ENCODE results near the gene GNB1L.
"Not testable (repeated sequence)": the region's sequence is repeated elsewhere in the genome, so short reads cannot be mapped to it uniquely, and the experiment has no call there.

The GNB1L gene

GRCh38 chr22:19890502-19891316 lies 36.0 kb upstream of the GNB1L start:
- DNase-seq (ENCODE audit: extremely low read depth in 1 of 2, low read depth in 1 of 2): no peak

GRCh38 chr22:19889951-19890350 lies 35.3 kb upstream of the GNB1L start:
- DNase-seq (ENCODE audit: extremely low read depth in 1 of 2, low read depth in 1 of 2): no peak

DNA sequence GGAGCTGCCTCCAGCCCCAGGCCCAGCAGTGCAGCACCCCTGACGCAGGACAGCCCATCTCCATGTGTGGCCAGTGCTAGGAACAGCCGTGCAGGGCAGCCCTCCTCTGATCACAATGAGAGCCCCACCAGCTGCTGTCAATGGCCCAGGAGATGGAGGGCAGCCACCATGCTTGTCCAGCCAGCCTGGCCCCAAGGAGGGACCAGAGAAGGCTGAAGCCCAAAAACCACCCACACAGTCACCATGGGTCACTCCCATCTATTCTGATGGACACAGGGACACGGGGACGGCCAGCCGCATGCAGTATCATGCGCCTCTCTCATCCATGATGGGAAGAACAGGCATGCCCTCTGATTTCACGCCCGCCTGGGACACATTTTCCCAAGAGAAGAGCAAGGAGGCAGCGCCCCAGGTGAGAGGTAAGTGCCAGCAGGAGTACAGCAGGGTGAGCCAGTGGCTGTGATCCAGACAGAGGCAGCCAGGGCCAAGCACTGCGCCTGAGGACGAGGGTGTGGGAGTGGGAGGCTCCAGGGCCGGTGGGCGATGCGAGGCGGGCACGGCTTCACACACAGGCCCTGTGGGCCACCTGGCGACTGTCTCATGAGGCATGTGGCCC lies 33.6 kb upstream of the GNB1L start:
- no peak for DNase-seq (ENCODE audit: extremely low read depth in 1 of 2, low read depth in 1 of 2)

DNA sequence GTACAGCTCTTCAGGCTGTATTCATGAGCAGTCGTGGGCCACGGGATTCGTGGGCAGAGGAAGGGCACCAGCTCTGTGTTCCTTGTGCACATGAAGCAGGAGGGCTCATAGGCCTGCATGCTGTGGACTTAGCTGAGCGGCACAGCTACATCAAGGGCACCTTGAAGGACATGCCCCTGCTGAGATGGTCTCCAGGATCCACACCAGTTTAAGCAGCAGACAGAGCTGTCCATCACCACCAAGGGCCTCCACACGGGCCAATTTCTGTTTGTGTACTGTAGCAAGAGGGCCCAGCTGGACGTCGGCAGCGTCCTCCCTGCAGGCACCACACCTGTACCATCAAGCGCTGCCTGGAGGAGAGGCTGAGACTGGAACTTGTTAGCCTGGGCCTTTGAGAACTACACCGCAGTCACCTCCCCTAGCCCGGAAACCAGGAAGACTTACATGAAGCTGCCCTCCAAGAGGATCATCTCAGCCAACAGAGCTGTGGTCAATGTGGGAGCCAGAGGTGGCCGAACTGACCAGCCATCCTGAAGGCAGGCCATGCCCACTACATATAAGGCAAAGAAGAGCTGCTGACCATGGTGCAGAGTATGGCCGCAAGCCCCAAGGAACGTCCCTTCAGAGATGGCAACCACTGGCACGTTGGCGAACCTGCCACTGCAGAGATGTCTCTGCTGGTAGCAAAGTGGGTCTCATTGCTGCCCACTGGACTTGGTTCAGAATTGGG lies 32.7 kb upstream of the GNB1L start:
- DNase-seq (ENCODE audit: extremely low read depth in 1 of 2, low read depth in 1 of 2): no peak

GRCh38 chr22:19886605-19887255 lies 32.1 kb upstream of the GNB1L start:
- no peak for DNase-seq (ENCODE audit: extremely low read depth in 1 of 2, low read depth in 1 of 2)

- DNase-seq (ENCODE audit: extremely low read depth in 1 of 2, low read depth in 1 of 2): no peak
These were observed 31.3 kb upstream of the GNB1L start for GRCh38 chr22:19885841-19886592.

GRCh38 chr22:19884954-19885751 lies 30.5 kb upstream of the GNB1L start:
- no peak for DNase-seq (ENCODE audit: extremely low read depth in 1 of 2, low read depth in 1 of 2)

DNA sequence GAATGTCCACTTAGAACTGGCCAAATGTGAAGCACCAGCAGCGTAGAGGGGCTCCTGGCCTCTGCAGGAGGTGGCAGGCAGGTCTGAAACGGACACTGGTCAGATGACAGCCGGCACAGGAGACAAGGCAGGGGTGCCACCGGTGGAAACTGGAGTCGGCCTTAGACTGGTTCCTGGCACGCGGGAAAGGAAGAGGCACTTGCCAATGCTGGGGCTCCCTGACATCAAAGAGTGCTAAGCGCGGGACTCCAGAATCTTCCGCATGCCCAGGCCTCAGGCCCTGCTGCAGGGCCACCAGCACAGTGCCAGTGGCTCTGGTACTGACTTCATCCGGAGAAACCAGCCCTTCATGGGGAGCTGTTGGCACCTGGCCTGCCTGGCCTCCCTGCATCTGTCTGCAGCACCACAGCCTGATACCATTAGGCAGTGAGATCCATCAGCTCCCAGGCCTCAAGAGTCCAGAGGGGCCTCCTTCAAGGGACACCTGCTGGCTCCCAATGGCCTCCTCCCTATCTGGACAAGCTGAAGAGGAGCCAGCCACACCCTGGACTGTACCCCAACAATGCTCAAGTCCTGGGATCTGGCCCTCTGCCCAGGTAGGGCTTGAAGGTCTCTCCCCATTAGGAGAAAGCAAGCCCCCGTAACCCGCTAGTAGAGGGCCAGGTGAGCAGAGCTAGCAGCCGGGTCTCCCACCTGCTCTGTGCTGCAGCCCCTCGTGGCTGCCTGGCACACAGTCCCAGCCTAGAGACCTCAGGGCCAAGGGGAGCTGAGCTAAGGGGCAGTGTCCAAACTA lies 29.7 kb upstream of the GNB1L start:
- DNase-seq (ENCODE audit: extremely low read depth in 1 of 2, low read depth in 1 of 2): no peak

- not testable (repeated sequence) for DNase-seq (ENCODE audit: extremely low read depth in 1 of 2, low read depth in 1 of 2)
These were observed 28.8 kb upstream of the GNB1L start for GRCh38 chr22:19883446-19883845.

GRCh38 chr22:19882446-19883381 lies 28.0 kb upstream of the GNB1L start:
- DNase-seq (ENCODE audit: extremely low read depth in 1 of 2, low read depth in 1 of 2): no peak

DNA sequence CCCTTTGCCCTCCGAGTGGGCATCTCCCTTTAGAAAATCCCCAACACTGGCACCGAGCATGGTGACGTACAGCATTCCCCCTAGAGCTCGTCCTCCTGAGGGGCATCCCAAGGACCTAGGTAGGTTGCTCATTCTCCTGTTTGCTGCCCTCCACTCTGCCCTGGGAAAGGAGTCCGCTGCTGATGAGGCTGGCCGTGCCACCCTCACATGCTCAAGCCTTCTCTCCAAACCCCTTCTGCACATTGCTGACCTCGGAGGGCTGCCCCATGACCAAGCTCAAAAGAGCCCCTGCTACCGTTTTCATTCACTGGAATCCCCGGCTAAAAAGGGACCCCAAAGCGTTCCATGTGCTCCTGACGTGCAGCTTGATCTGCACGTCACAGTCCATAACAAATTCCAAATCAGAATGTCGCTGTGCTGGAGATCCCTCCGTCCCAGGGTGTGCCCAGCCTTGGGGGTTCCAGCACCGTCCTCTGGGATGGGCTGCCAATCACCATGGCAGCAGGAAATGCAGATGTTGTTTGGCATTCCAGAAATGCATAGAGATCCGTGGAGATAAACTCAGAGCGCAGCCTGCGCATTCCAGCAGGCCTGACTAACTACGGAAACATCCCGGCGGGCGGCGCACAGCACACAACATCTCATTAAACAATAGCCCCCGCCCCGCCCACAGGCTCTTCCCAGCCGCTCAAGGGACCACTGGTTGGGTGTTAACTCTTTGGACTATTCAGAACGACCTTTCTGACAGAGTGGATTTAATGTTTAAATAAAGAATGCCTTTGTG lies 26.3 kb upstream of the GNB1L start:
- DNase-seq (ENCODE audit: extremely low read depth in 1 of 2, low read depth in 1 of 2): no peak

- DNase-seq (ENCODE audit: extremely low read depth in 1 of 2, low read depth in 1 of 2): no peak
These were observed 25.5 kb upstream of the GNB1L start for GRCh38 chr22:19879992-19880785.

DNA sequence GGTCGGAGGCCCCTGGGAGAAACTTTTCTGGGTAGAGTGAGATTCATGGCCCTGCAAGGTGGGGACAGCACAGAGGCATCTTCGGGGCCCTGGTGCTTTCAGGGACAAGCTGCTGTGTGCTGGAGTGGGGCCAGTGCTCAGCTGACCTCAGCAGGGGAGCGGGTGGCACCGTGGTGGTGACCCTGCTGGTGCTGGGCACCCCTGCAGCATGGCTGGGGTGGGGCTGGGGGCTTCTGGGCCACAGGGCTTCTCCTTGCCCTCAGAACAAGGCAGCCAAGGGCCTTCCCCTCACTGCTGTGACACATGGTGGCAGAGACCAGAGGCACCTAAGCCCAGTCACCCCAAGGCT lies 24.9 kb upstream of the GNB1L start:
- no peak for DNase-seq (ENCODE audit: extremely low read depth in 1 of 2, low read depth in 1 of 2)

DNA sequence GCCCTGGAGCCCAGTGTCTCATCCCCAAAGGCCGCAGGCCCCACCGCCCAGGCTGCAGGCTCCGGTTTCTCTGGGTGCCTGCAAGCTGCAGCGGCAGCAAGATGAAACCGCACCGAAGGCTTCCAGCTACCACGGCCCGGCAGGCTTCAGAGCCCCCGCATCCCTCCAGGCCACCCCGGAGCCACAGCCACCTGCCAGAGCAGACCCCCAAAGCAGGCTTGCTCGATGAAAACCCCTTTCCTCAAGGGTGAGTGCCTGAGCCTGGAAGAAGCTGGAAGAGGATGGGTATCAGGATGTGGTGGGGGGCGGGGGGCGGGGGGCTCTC lies 24.5 kb upstream of the GNB1L start:
- DNase-seq (ENCODE audit: extremely low read depth in 1 of 2, low read depth in 1 of 2): no peak

GRCh38 chr22:19878461-19879245 lies 24.0 kb upstream of the GNB1L start:
- DNase-seq (ENCODE audit: extremely low read depth in 1 of 2, low read depth in 1 of 2): no peak

All from activated CD8-positive, alpha-beta memory T cell treated with anti-CD3 and anti-CD28 coated beads for 1 hour (primary cell).